Panc1 (cell line): ENCODE measurements around the gene LIPM.

Experiments
- POLR2AphosphoS5 ChIP-seq: IDR thresholded peaks from 2 replicates; pipeline ENCODE4 v1.6.1; 2012; ENCODE audit warnings: mild to moderate bottlenecking, low read depth, low read length, moderate library complexity
- SIN3A ChIP-seq: IDR thresholded peaks from 2 replicates; pipeline ENCODE4 v1.6.1; 2012; ENCODE audit warnings: low read depth, mild to moderate bottlenecking, low read length, moderate library complexity, borderline replicate concordance; ENCODE audit not compliant: insufficient read depth
- TCF7L2 ChIP-seq: IDR thresholded peaks from 2 replicates; pipeline ENCODE4 v1.6.1; 2011; ENCODE audit warnings: mild to moderate bottlenecking, low read depth, low read length, inconsistent platforms
- TF ChIP-seq, protein P1 (sequence below): fragments of 450-650 bp; IDR thresholded peaks from 2 replicates; pipeline ENCODE4 v1.5.1; 2017; ENCODE audit warnings: mild to moderate bottlenecking
- TF ChIP-seq, protein P2 (sequence below), 2 experiments: IDR thresholded peaks; 2 replicates each; pipeline ENCODE4 v1.6.1; 2011 to 2012; ENCODE audit warnings: low read depth in 2 of 2, control low read depth in 1 of 2, low read length in 1 of 2, mild to moderate bottlenecking in 1 of 2, moderate library complexity in 1 of 2; ENCODE audit not compliant: insufficient read depth in 1 of 2

DNA sequence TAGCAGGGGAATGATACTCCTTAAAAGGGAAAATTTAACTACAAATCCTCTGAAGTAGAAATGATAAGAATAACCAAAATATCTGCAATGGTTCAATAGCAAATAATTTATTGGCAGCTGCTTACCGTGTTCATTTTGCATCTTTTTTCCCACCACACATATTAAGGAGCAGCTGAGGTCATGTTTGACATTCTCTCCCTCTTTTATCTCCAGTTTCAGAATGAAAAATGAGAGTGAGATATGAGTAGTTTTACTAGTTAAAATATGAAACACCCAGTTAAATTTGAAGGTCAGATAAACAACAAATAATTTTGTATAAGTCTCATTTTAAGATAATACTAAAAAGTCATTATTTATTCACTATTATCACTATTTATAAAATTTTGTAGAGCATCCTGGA is 39.6 kb upstream of the LIPM start:
- TF ChIP-seq, protein P1, sequence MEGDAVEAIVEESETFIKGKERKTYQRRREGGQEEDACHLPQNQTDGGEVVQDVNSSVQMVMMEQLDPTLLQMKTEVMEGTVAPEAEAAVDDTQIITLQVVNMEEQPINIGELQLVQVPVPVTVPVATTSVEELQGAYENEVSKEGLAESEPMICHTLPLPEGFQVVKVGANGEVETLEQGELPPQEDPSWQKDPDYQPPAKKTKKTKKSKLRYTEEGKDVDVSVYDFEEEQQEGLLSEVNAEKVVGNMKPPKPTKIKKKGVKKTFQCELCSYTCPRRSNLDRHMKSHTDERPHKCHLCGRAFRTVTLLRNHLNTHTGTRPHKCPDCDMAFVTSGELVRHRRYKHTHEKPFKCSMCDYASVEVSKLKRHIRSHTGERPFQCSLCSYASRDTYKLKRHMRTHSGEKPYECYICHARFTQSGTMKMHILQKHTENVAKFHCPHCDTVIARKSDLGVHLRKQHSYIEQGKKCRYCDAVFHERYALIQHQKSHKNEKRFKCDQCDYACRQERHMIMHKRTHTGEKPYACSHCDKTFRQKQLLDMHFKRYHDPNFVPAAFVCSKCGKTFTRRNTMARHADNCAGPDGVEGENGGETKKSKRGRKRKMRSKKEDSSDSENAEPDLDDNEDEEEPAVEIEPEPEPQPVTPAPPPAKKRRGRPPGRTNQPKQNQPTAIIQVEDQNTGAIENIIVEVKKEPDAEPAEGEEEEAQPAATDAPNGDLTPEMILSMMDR: no peak
- TF ChIP-seq SIN3A: no peak
- TF ChIP-seq, protein P2, sequence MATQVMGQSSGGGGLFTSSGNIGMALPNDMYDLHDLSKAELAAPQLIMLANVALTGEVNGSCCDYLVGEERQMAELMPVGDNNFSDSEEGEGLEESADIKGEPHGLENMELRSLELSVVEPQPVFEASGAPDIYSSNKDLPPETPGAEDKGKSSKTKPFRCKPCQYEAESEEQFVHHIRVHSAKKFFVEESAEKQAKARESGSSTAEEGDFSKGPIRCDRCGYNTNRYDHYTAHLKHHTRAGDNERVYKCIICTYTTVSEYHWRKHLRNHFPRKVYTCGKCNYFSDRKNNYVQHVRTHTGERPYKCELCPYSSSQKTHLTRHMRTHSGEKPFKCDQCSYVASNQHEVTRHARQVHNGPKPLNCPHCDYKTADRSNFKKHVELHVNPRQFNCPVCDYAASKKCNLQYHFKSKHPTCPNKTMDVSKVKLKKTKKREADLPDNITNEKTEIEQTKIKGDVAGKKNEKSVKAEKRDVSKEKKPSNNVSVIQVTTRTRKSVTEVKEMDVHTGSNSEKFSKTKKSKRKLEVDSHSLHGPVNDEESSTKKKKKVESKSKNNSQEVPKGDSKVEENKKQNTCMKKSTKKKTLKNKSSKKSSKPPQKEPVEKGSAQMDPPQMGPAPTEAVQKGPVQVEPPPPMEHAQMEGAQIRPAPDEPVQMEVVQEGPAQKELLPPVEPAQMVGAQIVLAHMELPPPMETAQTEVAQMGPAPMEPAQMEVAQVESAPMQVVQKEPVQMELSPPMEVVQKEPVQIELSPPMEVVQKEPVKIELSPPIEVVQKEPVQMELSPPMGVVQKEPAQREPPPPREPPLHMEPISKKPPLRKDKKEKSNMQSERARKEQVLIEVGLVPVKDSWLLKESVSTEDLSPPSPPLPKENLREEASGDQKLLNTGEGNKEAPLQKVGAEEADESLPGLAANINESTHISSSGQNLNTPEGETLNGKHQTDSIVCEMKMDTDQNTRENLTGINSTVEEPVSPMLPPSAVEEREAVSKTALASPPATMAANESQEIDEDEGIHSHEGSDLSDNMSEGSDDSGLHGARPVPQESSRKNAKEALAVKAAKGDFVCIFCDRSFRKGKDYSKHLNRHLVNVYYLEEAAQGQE (IDR thresholded peaks at IDR 0.05; ENCODE audit: insufficient read depth in 1 of 2, low read depth in 2 of 2, low read length in 1 of 2): no peak
- no peak for TF ChIP-seq TCF7L2
- no peak for TF ChIP-seq POLR2AphosphoS5
